GM23338 (cell line): ENCODE measurements around the gene DGKG. TPM values are rescaled to one million over a fixed set of nuclear protein-coding genes. Genes with fewer than 3 reads are reported as not detected.

ENCODE experiments used
- ATAC-seq: fragments of 200-7000 bp; cut with Tn5 transposase; 3 replicates; pipeline ENCODE4 v1.9.1; 2020
- DNase-seq: peaks from one replicate; pipeline ENCODE4 v3.0.0-alpha.2; 2015; ENCODE audit warnings: low spot score
- H2AFZ ChIP-seq: fragments of 200-600 bp; sonication (generic); 2 replicates; pipeline ENCODE4 v1.8.0; 2016; ENCODE audit warnings: antibody characterized with exemption, mild to moderate bottlenecking, moderate library complexity
- H3F3A ChIP-seq: fragments of 200-600 bp; sonication (generic); replicated peaks from 2 replicates; pipeline ENCODE4 v1.8.0; 2017; ENCODE audit warnings: antibody characterized with exemption, mixed run types, low read depth
- H3K27ac ChIP-seq: fragments of 200-600 bp; sonication (generic); 2 replicates; pipeline ENCODE4 v1.6.1; 2016; ENCODE audit warnings: low read depth
- H3K27me3 ChIP-seq: fragments of 200-600 bp; sonication (generic); 2 replicates; pipeline ENCODE4 v1.8.0; 2016; ENCODE audit warnings: mild to moderate bottlenecking, mixed run types, moderate library complexity; ENCODE audit not compliant: insufficient read depth
- H3K36me3 ChIP-seq: fragments of 200-600 bp; sonication (generic); 2 replicates; pipeline ENCODE4 v1.8.0; 2016; ENCODE audit warnings: mild to moderate bottlenecking; ENCODE audit not compliant: insufficient read depth
- H3K4me1 ChIP-seq: fragments of 200-600 bp; sonication (generic); 2 replicates; pipeline ENCODE4 v1.8.0; 2016; ENCODE audit warnings: mild to moderate bottlenecking, moderate library complexity; ENCODE audit not compliant: insufficient read depth
- H3K4me2 ChIP-seq: fragments of 200-600 bp; sonication (generic); 2 replicates; pipeline ENCODE4 v1.7.1; 2017; ENCODE audit warnings: mixed run types
- H3K4me3 ChIP-seq: fragments of 200-600 bp; sonication (generic); 2 replicates; pipeline ENCODE4 v1.6.1; 2016; ENCODE audit warnings: mixed run types
- H3K79me2 ChIP-seq: fragments of 200-600 bp; sonication (generic); replicated peaks from 2 replicates; pipeline ENCODE4 v1.8.0; 2017; ENCODE audit warnings: mild to moderate bottlenecking; ENCODE audit not compliant: insufficient read depth
- H3K9me2 ChIP-seq: fragments of 200-600 bp; sonication (generic); 2 replicates; pipeline ENCODE4 v1.8.0; 2017; ENCODE audit not compliant: insufficient read depth
- H4K20me1 ChIP-seq: fragments of 200-600 bp; sonication (generic); replicated peaks from 2 replicates; pipeline ENCODE4 v1.8.0; 2017; ENCODE audit warnings: mild to moderate bottlenecking; ENCODE audit not compliant: insufficient read depth
- H3K27ac Mint-ChIP-seq: 2 replicates; pipeline ENCODE4 v1.8.0; 2020; ENCODE audit warnings: inconsistent platforms, mild to moderate bottlenecking, moderate library complexity, mixed read lengths
- H3K27me3 Mint-ChIP-seq: 3 replicates; pipeline ENCODE4 v1.8.0; 2022; ENCODE audit warnings: low read depth, mild to moderate bottlenecking, moderate library complexity, mixed read lengths, inconsistent platforms; ENCODE audit not compliant: insufficient read depth, poor library complexity
- H3K36me3 Mint-ChIP-seq: 3 replicates; pipeline ENCODE4 v1.8.0; 2021; ENCODE audit warnings: low read depth, mild to moderate bottlenecking, inconsistent platforms, moderate library complexity, mixed read lengths
- H3K4me1 Mint-ChIP-seq: 3 replicates; pipeline ENCODE4 v1.8.0; 2020; ENCODE audit warnings: mild to moderate bottlenecking, inconsistent platforms, mixed read lengths
- H3K4me3 Mint-ChIP-seq: 3 replicates; pipeline ENCODE4 v1.8.0; 2021; ENCODE audit warnings: moderate library complexity, mild to moderate bottlenecking, inconsistent platforms, mixed read lengths
- H3K9me3 Mint-ChIP-seq: 3 replicates; pipeline ENCODE4 v1.8.0; 2020; ENCODE audit warnings: moderate library complexity, mild to moderate bottlenecking, inconsistent platforms, mixed read lengths
- CREB1 ChIP-seq: fragments of 250-450 bp; sonication (Bioruptor Pico); IDR thresholded peaks from 2 replicates; pipeline ENCODE4 v1.5.0; 2020; ENCODE audit warnings: low read depth, mild to moderate bottlenecking, moderate library complexity
- CTCF ChIP-seq, 2 experiments: fragments of 200-600 bp in 1 of 2; sonication (generic) in 1 of 2; conservative IDR thresholded peaks; 2 replicates each; pipeline versions ENCODE4 v1.5.1 to v1.6.1; 2016 to 2017; ENCODE audit warnings: antibody characterized with exemption in 2 of 2, low read depth in 2 of 2, mild to moderate bottlenecking in 2 of 2, moderate library complexity in 1 of 2
- ETS1 ChIP-seq: IDR thresholded peaks from 2 replicates; pipeline ENCODE4 v1.6.1; 2016; ENCODE audit warnings: antibody characterized with exemption
- EZH2 ChIP-seq: fragments of 200-600 bp; sonication (generic); IDR thresholded peaks from one replicate; pipeline ENCODE4 v1.8.0; 2017; ENCODE audit warnings: antibody characterized with exemption, mild to moderate bottlenecking, low read depth; ENCODE audit not compliant: unreplicated experiment
- EZH2phosphoT487 ChIP-seq: fragments of 200-600 bp; sonication (generic); IDR thresholded peaks from one replicate; pipeline ENCODE4 v1.8.1; 2018; ENCODE audit warnings: antibody characterized with exemption; ENCODE audit not compliant: unreplicated experiment
- JUNB ChIP-seq: IDR thresholded peaks from one replicate; pipeline ENCODE4 v1.6.1; 2016; ENCODE audit warnings: antibody characterized with exemption; ENCODE audit not compliant: unreplicated experiment
- POLR2AphosphoS5 ChIP-seq: IDR thresholded peaks from 2 replicates; pipeline ENCODE4 v1.6.1; 2016; ENCODE audit warnings: antibody characterized with exemption, low read depth
- REST ChIP-seq: IDR thresholded peaks from one replicate; pipeline ENCODE4 v1.6.1; 2018; ENCODE audit warnings: antibody characterized with exemption; ENCODE audit not compliant: unreplicated experiment
- STAT1 ChIP-seq: IDR thresholded peaks from one replicate; pipeline ENCODE4 v1.6.1; 2016; ENCODE audit warnings: antibody characterized with exemption; ENCODE audit not compliant: unreplicated experiment
- ZNF114 ChIP-seq: fragments of 250-450 bp; sonication (Bioruptor Pico); IDR thresholded peaks from 2 replicates; pipeline ENCODE4 v1.5.0; 2020; ENCODE audit warnings: mild to moderate bottlenecking, moderate library complexity
- ZNF462 ChIP-seq: fragments of 250-450 bp; sonication (Bioruptor Pico); IDR thresholded peaks from 2 replicates; pipeline ENCODE4 v1.5.0; 2020; ENCODE audit warnings: mild to moderate bottlenecking, moderate library complexity
- polyA plus RNA-seq: library from polyadenylated mRNA; unstranded; fragments of >200 nt; fragmentation: Nextera tagmentation; extraction: Ambion mirVana; gene quantifications from 2 replicates; pipeline ENCODE4 v1.2.1, GENCODE V29; 2016
- total RNA-seq: library from RNA; depleted of rRNA; stranded (reverse); fragments of >200 nt; shearing (Covaris generic); gene quantifications from 2 replicates; pipeline ENCODE4 v1.2.3, GENCODE V29; 2014

DGKG gene
- total and polyA plus RNA-seq, 2 experiments from 2014 or later, result 0.14 to 0.31 TPM

- no peak for TF ChIP-seq ZNF462
- TF ChIP-seq CREB1, result no peak
- TF ChIP-seq EZH2phosphoT487, result no peak
Measured at GRCh38 chr3:186224041-186224610, 137.9 kb downstream of the DGKG start (continued).

GRCh38 chr3:186223476-186223875 is 138.6 kb downstream of the DGKG start:
- Histone ChIP-seq H3F3A (no peaks in the 10 kb centered on the region), H3K9me2 (no peaks in the 10 kb centered on the region), H3K36me3 (no peaks in the 10 kb centered on the region), H2AFZ (no peak overlapping the region), H3K4me2 (no peak overlapping the region), H4K20me1 (no peaks in the 10 kb centered on the region), H3K4me3 (no peak overlapping the region), H3K79me2 (no peaks in the 10 kb centered on the region), H3K27ac (no peak overlapping the region), H3K4me1 (peaks cover 2% of the 10 kb centered on the region; the same call in 1 of the 2 replicates), H3K27me3 (no peaks in the 10 kb centered on the region)
- Mint-ChIP-seq H3K36me3 (no peaks in the 10 kb centered on the region), H3K9me3 (no peaks in the 10 kb centered on the region), H3K27ac (no peak overlapping the region), H3K27me3 (peaks cover 7% of the 10 kb centered on the region), H3K4me3 (no peak overlapping the region), H3K4me1 (peaks cover 15% of the 10 kb centered on the region)
- DNase-seq (no peak), ATAC-seq (no peak)
- TF ChIP-seq ZNF114 (CRISPR knock-in tag) (no peak), ETS1 (no peak), EZH2 (no peak), JUNB (no peak), REST (no peak), CTCF (conservative IDR thresholded peaks at IDR 0.05; ENCODE audit: low read depth in 2 of 2) (no peak), STAT1 (no peak), CREB1 (no peak), POLR2AphosphoS5 (no peak)
